Measurements from ENCODE around the gene SH3BP5L.

Gene SH3BP5L

GRCh38 chr1:248788327-248788726, 37.4 kb downstream of the SH3BP5L start:
- FAIRE-seq (no peak), DNase-seq (ENCODE audit: insufficient read length, low spot score) (no peak)
- no peak for TF ChIP-seq CTCF (IDR thresholded peaks at IDR 0.05; ENCODE audit: insufficient read depth, missing control alignments)

- no peak for FAIRE-seq
- TF ChIP-seq CTCF (IDR thresholded peaks at IDR 0.05; ENCODE audit: insufficient read depth, missing control alignments) = no peak
- no peak for DNase-seq (ENCODE audit: insufficient read length, low spot score)
These were observed 38.3 kb downstream of the SH3BP5L start for GRCh38 chr1:248787430-248787829.

- no peak for TF ChIP-seq CTCF (IDR thresholded peaks at IDR 0.05; ENCODE audit: insufficient read depth, missing control alignments)
- FAIRE-seq (no peak), DNase-seq (ENCODE audit: insufficient read length, low spot score) (no peak)
These were observed 39.6 kb downstream of the SH3BP5L start for GRCh38 chr1:248786156-248786555.

GRCh38 chr1:248783367-248783766, 42.3 kb downstream of the SH3BP5L start:
- FAIRE-seq (no peak), DNase-seq (ENCODE audit: insufficient read length, low spot score) (no peak)
- no peak for TF ChIP-seq CTCF (IDR thresholded peaks at IDR 0.05; ENCODE audit: insufficient read depth, missing control alignments)

- DNase-seq (ENCODE audit: insufficient read length, low spot score) (no peak), FAIRE-seq (no peak)
- no peak for TF ChIP-seq CTCF (IDR thresholded peaks at IDR 0.05; ENCODE audit: insufficient read depth, missing control alignments)
These were observed 43.1 kb downstream of the SH3BP5L start for GRCh38 chr1:248782416-248783141.

GRCh38 chr1:248779350-248779749, 46.4 kb downstream of the SH3BP5L start:
- DNase-seq (ENCODE audit: insufficient read length, low spot score) = no peak
- TF ChIP-seq CTCF (IDR thresholded peaks at IDR 0.05; ENCODE audit: insufficient read depth, missing control alignments) = no peak
- no peak for FAIRE-seq

- DNase-seq (ENCODE audit: insufficient read length, low spot score) (no peak), FAIRE-seq (no peak)
- no peak for TF ChIP-seq CTCF (IDR thresholded peaks at IDR 0.05; ENCODE audit: insufficient read depth, missing control alignments)
These were observed 46.8 kb downstream of the SH3BP5L start for GRCh38 chr1:248778906-248779305.
